NCI-H69 (cell line): ENCODE data around the gene SDK1.
"Not testable (repeated sequence)": the region's sequence is repeated elsewhere in the genome, so short reads cannot be mapped to it uniquely, and the experiment has no call there.

ENCODE experiments used
- DNase-seq: peaks from one replicate; lab custom pipeline; 2025; lab: John Stamatoyannopoulos, UW

The SDK1 gene

GRCh38 chr7:4230352-4230751 is 929.3 kb downstream of the SDK1 start:
- no peak for DNase-seq

DNA sequence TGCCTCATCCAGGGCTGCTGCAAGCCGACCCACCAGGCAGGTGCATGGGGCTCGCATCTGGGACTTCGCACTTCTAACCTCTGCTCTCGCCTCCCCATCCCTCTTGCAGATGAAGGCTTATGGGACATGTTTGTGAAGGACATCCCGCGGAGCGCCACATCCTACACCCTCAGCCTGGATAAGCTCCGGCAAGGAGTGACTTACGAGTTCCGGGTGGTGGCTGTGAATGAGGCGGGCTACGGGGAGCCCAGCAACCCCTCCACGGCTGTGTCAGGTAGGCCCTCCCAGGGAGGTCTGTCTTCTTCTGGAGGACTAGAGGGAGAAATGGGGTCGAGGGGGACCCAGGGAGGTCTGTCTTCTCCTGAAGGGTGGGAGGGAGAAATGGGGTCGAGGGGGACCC is 932.1 kb downstream of the SDK1 start:
- DNase-seq: no peak

- DNase-seq: no peak
Measured at GRCh38 chr7:4233621-4234497, 932.8 kb downstream of the SDK1 start.

DNA sequence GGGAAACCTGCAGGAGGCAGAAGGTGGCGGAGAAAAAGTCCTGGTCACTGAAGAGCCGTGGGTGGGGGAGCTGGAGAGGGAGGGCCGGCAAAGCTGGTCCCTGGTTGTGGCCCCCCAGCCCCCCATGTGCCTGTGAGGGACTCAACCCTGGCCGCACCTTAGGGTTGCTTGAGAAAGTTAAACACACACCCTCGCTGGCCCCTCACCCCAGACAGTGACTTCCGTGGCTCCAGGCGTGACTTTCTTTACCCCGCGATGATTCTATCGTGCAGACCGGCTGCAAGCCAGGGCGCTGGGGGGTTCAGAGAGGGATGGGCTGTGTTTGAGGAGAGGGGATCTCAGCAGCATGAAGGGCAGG is 933.4 kb downstream of the SDK1 start:
- no peak for DNase-seq

DNA sequence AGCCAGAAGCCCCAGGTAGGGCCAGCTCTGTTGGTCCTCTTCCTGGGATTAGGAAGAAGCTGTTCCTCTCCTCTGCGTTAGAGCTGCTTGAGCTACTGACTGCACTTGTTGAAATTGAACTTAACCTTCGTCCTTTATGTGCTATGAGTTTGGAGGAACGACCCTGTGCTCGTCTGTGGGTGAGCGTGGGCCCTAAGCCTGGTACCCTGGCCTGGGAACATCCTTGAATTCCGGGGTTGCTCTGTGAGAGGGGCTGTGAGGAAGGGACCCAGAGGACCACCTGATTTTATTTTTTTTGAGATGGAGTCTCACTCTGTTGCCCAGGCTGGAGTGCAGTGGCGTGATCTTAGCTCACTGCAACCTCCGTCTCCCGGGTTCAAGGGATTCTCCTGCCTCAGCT is 933.8 kb downstream of the SDK1 start:
- no peak for DNase-seq

DNA sequence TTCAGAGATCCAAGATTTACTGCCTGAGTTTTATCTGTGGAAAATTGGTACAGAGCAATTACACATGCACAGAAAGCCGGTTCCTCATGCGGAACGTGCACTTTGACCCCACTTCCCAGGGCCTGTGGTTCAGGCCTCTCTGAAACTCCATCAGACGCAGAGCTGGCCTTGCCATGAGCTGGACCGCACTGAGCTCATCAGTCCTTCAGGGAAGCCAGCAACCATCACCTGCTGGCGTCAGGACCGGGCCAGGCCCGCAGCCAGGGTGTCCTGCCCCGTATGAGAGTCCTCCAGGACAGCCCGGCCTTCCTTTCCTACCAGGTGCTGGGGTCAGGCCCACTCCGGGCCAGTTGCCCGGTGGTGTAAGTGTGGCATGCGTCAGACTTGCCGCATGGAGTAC is 934.5 kb downstream of the SDK1 start:
- DNase-seq: peak; percentile 9

GRCh38 chr7:4236389-4236788 is 935.3 kb downstream of the SDK1 start:
- DNase-seq: no peak

DNA sequence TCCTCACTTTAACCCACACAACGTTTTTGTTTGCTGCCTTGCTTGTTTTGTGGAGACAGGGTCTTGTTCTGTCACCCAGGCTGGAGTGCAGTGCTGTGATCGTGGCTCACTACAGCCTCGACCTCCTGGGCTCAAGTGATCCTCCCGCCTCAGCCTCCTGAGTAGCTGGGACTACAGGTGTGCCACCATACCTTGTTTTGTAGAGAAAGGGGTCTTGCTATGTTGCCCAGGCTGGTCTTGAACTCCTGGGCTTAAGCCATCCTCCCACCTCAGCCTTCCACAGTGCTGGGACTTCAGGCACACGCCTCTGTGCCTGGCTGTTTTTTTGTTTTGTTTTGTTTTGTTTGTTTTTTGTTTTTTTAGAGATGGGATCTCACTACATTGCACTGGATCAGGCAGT is 935.8 kb downstream of the SDK1 start:
- not testable (repeated sequence) for DNase-seq

DNA sequence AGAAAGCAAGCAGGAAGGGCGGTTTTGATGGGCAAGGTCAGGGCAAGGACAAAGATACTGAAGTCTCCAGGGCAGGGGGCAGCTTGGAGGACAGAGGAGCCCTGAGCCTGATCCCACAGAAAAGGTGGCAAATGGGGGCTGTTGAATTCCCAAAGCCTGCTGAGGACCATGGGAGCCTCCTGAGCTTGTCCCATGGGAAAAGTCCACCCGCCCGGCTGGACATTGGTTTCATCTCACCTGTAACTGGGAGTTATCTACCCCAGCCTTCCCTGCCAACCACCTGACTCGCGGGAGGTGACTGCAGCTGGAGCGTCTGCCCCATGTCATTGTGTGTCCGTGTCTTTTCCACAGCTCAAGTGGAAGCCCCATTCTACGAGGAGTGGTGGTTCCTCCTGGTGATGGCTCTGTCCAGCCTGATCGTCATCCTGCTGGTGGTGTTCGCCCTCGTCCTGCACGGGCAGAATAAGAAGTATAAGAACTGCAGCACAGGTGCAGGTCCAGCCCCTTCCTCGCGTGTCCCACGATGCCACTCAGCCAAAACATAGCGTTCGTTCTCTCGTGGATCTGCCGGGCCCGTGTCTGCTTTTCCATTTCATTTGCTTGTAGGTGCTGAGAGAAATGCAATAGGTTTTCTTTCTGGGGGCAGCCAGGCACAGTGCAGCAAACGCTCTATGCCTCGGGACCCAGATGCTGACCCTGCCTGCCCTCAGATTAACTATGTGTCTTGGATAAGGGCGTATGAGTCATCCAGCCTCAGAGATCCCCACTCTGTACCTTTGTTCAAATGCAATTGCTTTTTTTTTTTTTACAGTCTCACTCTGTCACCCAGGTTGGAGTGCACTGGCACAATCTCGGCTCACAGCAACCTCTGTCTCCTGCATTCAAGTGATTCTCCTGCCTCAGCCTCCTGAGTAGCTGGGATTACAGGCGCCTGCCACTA is 936.5 kb downstream of the SDK1 start:
- DNase-seq: no peak

DNA sequence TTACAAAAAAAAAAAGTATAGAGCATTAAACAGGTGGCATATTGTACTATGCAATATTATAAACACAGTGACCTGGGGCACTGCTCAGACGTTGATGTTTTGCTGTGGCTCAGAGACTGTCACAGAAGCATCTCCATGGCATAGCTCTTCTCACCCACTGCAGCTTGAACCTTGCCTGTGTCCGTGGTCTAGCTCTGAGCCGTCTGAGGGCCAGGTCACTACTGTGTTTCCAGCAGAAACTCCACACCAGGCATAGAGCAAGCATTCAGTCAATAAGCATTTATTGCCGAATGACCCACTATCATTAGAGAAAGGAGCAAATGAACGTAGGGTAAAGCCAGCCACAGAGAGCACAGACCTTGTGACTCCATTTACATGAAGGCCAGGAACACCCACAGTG is 937.8 kb downstream of the SDK1 start:
- DNase-seq: no peak

DNA sequence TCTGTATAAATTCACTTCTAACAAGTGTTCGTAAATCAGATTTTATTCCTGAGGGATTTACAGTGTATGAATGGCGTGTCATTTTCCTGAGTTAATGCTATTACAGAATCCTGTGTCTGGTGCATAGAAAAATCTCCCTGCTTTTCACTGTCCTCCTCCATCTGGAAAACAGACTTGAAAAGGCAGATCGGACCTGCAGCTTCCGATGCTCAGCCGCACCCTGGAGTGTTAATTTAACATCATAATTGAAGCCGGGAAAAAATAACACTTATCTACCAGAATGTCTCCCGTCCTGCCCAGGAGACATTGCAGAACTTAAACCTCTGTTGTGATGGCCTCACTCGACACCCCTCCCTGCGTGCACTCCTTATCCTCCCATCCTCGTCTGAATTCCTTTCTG is 939.0 kb downstream of the SDK1 start:
- DNase-seq: no peak

GRCh38 chr7:4240520-4241303 is 939.7 kb downstream of the SDK1 start:
- DNase-seq: no peak

- no peak for DNase-seq
Measured at GRCh38 chr7:4241304-4241612, 940.2 kb downstream of the SDK1 start.

GRCh38 chr7:4241791-4242190 is 940.7 kb downstream of the SDK1 start:
- no peak for DNase-seq

DNA sequence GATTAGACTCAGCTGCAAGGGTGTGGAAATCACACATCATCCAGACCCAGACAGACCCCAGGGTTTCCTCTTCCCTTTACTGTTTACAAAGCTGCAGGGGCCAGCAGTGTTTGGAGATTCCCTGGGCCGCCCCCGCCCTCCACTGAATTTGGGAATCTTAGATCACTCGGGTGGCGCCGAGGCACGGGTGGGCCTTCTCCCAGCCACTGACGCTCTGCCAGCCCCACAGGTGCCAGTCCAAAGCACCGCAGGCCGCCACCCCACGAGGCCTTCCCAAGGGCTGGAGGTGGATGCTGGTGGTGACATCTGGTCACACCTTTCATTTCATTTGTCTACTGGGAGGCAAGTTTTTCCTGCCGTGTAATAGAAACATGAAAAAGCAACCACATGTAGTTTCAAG is 941.7 kb downstream of the SDK1 start:
- DNase-seq: peak; percentile 18

DNA sequence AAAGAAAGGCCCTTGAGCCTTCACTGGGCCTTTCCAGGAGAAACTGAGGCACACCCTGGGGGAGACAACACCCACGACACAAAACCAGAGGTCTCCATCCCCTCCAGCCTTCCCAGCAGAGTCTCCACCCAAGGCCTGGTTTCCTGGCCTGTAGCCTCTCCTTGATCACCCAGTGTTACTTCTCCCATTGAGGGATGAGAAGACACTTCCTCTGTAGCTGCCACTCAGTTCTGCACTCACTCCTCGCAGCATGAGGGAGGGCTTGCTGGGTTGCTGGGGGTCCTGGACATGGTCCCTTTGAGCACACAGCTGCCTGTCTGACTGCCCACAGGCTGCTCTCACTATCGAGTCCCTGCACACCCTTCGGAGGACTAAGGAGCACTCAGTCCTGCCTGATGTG is 943.0 kb downstream of the SDK1 start:
- no peak for DNase-seq

- no peak for DNase-seq
Measured at GRCh38 chr7:4244635-4245034, 943.6 kb downstream of the SDK1 start.

- DNase-seq: no peak
Measured at GRCh38 chr7:4245135-4245865, 944.2 kb downstream of the SDK1 start.

GRCh38 chr7:4245866-4246470 is 944.9 kb downstream of the SDK1 start:
- no peak for DNase-seq

DNA sequence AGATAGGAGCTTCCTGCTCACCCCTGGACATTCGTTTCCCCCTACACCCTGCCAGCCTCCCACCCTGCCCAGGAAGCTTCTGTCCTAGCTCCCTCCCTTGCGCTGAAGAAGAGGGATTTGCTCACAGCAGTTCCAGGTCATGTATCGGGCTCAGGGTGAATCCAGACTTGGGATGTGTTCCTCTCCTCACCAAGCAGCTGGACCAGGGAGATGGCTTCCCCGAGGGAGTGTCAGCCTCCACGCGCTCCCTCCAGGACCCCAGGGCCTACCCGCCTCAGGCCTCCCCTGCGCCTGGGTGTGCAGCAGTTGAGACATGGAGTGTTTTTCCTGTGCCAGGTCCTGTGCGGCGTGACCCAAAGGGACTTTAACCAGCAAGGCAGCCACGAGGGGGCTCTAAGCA is 945.5 kb downstream of the SDK1 start:
- no peak for DNase-seq

- peak; percentile 90 for DNase-seq
Measured at GRCh38 chr7:4247106-4247876, 946.2 kb downstream of the SDK1 start.
